ENCODE results near the gene ADGRD1.

The ADGRD1 gene

DNA sequence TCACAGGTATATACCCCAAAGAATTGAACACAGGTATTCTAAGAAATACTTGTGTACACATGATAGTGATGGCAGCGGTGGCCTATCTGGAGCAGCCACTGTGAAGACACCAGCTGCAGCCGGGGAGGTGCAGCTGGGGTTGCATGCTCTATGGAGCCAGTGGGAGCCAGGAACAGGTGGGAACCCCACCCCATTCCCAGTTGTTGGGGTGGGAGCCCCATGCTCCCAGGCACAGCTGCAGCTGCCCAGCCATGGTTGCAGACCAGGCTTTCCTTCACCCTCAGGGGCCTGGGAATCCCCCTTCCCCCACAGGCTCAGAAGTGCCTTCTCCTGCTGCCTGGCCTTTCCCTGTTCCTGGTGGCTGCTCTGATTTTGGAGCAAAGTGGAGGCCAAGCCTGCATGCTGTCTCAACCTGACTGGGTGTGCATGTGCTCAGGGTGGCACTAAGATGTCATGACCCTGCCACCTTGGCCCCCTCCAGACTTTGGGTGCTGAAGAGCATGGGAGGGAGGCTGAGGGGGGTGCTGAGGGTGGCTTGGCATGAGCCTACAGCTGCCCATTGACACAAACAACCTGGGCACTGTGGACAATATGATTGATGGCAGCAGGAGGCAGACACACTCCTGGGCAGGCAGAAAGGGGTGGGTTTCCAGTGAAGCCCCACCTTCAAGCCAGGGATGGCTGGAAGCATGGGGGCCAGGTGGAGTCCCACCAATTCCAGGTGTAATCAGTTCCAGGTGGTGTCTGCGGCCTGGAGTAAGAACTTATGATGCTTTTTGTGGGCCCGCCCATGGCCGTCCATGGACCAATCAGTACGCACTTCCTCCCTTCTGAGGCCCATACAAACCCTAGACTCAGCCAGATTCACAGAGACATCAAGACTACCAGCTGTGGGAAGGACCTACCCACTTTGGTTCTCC, 234.7 kb downstream of the ADGRD1 start:
- no peak overlapping the region for H3K4me3 ChIP-seq (ENCODE audit: low read depth, low read length)
- TF ChIP-seq, protein P1, sequence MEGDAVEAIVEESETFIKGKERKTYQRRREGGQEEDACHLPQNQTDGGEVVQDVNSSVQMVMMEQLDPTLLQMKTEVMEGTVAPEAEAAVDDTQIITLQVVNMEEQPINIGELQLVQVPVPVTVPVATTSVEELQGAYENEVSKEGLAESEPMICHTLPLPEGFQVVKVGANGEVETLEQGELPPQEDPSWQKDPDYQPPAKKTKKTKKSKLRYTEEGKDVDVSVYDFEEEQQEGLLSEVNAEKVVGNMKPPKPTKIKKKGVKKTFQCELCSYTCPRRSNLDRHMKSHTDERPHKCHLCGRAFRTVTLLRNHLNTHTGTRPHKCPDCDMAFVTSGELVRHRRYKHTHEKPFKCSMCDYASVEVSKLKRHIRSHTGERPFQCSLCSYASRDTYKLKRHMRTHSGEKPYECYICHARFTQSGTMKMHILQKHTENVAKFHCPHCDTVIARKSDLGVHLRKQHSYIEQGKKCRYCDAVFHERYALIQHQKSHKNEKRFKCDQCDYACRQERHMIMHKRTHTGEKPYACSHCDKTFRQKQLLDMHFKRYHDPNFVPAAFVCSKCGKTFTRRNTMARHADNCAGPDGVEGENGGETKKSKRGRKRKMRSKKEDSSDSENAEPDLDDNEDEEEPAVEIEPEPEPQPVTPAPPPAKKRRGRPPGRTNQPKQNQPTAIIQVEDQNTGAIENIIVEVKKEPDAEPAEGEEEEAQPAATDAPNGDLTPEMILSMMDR (IDR thresholded peaks at IDR 0.05; ENCODE audit: borderline replicate concordance, insufficient read depth, low read depth, low read length): no peak

DNA sequence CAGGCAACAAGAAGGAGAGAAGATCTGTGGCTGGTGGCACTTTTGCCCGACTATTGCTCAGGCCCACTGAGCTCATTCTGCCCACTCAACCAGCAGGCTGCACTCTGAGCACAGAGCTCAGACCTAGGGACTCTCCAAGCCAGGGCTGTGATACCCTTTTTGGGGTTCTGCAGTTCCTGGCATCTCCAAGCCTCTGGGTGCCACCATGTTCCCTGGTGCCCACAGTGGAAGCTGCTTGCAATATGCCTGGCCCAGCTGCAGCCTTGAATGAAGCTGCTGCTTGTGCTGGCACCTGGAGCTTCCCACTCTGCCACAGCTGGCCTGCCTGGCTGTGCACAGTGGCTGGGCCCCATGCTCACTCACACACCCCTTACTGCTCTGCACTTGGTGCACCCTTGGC, 236.1 kb downstream of the ADGRD1 start:
- TF ChIP-seq, protein P1 (IDR thresholded peaks at IDR 0.05; ENCODE audit: borderline replicate concordance, insufficient read depth, low read depth, low read length): no peak
- no peak overlapping the region for H3K4me3 ChIP-seq (ENCODE audit: low read depth, low read length)

DNA sequence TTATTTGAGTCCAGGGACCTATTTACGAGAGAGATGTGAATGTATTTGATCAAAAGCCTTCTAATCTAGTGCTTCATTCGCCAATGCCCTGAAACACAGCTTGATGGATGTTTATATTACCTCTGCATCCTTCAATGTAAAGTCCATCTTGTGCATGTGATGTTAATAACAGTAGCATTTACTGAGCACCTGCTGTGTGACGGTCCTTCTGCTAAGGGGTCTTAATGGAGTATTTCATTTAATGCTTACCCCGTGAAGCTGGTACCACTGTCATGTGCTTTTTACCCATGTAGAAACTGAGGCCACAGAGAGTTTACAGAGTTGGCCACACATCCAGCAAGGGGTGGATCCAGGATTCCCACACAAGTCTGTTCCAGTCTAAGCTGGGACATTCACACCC, 237.3 kb downstream of the ADGRD1 start:
- TF ChIP-seq, protein P1 (IDR thresholded peaks at IDR 0.05; ENCODE audit: borderline replicate concordance, insufficient read depth, low read depth, low read length): no peak

More for the DNA sequence above, 237.3 kb downstream of the ADGRD1 start:
- H3K4me3 ChIP-seq (ENCODE audit: low read depth, low read length): no peak overlapping the region

Data from GM12875 (cell line).